Measurements from ENCODE around the gene PRDM16. TPM values are rescaled to one million over a fixed set of nuclear protein-coding genes. Genes with fewer than 3 reads are reported as not detected.

Gene PRDM16
- total and polyA plus RNA-seq, 2 of the 8 experiments (the other 6 are each of a cell fraction or from before 2014, with no cell fraction given) = 0.39 to 0.43 TPM

- Histone ChIP-seq H3K4me1 (replicated peaks in 1 of 4; ENCODE audit: control insufficient read depth in 3 of 4, insufficient read depth in 4 of 4, low read length in 3 of 4) (no peaks in the 10 kb centered on the region), H2BK15ac (ENCODE audit: low read length) (no peak overlapping the region), H3K27ac (ENCODE audit: low read depth, low read length) (no peak overlapping the region), H2BK12ac (ENCODE audit: low read depth, low read length) (no peak overlapping the region), H4K5ac (ENCODE audit: insufficient read length, low read depth, low read length) (no peak overlapping the region), H4K20me1 (replicated peaks in 1 of 2; ENCODE audit: control insufficient read depth in 1 of 2, insufficient read depth in 2 of 2, low read length in 2 of 2) (peaks cover 0 to 5% of the 10 kb centered on the region in 2 experiments), H3K23ac (ENCODE audit: insufficient read length) (no peak overlapping the region), H3K36me3 (ENCODE audit: control insufficient read depth in 2 of 4, insufficient read depth in 4 of 4, low read length in 3 of 4) (no peaks in the 10 kb centered on the region; a peak in 1 of 8 replicates), H3K23me2 (ENCODE audit: low read depth, low read length) (no peaks in the 10 kb centered on the region), H4K91ac (replicated peaks; ENCODE audit: insufficient read length, low read length) (no peak overlapping the region), H3K4me3 (ENCODE audit: extremely low read depth in 1 of 4, insufficient read depth in 2 of 4, low read depth in 3 of 4, low read length in 4 of 4) (no peak overlapping the region), H2AK5ac (ENCODE audit: low read depth, low read length) (no peak overlapping the region), H3K56ac (replicated peaks; ENCODE audit: insufficient read length, low read depth, low read length) (no peak overlapping the region), H3K4me2 (ENCODE audit: insufficient read depth in 1 of 2, low read depth in 2 of 2, low read length in 2 of 2) (no peak overlapping the region), H2BK20ac (ENCODE audit: low read length) (no peak overlapping the region), H2AFZ (ENCODE audit: low read length) (no peak overlapping the region), H3K79me2 (ENCODE audit: control insufficient read depth in 1 of 2, insufficient read depth in 2 of 2, low read length in 2 of 2) (no peaks in the 10 kb centered on the region), H3K9ac (replicated peaks in 1 of 4; ENCODE audit: extremely low read depth in 1 of 4, low read depth in 3 of 4, low read length in 3 of 4) (no peak overlapping the region), H4K8ac (ENCODE audit: extremely low read depth, insufficient read depth, low read length) (no peak overlapping the region), H3K9me3 (ENCODE audit: insufficient read depth in 2 of 2, low read depth in 1 of 2, low read length in 1 of 2) (no peaks in the 10 kb centered on the region), H3K79me1 (ENCODE audit: low read depth, low read length) (no peaks in the 10 kb centered on the region), H2BK5ac (ENCODE audit: low read depth, low read length) (no peak overlapping the region; the same call in 1 of the 2 replicates), H3K18ac (ENCODE audit: extremely low read depth, low read length) (no peak overlapping the region), H3K27me3 (replicated peaks in 1 of 4; ENCODE audit: control insufficient read depth in 3 of 4, extremely low read depth in 1 of 4, insufficient read depth in 3 of 4, low read length in 3 of 4) (no peaks in the 10 kb centered on the region), H2BK120ac (replicated peaks; ENCODE audit: low read depth, low read length) (no peak overlapping the region), H3K4ac (replicated peaks; ENCODE audit: insufficient read length, low read depth, low read length) (no peak overlapping the region), H3K14ac (ENCODE audit: insufficient read length) (no peak overlapping the region)
- no peak for TF ChIP-seq CTCF (IDR thresholded peaks at IDR 0.05; ENCODE audit: control extremely low read depth in 1 of 3, insufficient read depth in 1 of 3, low read depth in 1 of 3, low read length in 3 of 3)
- TF ChIP-seq ATF3 (IDR thresholded peaks at IDR 0.05; ENCODE audit: insufficient read depth, low read depth, low read length) = no peak
- no peak for TF ChIP-seq MAX (IDR thresholded peaks at IDR 0.05)
- TF ChIP-seq CEBPB (IDR thresholded peaks at IDR 0.05; ENCODE audit: low read depth, low read length) = no peak
- TF ChIP-seq TEAD4 (IDR thresholded peaks at IDR 0.05; ENCODE audit: low read depth, low read length) = no peak
- ChIA-PET POLR2A (ENCODE audit: partially characterized antibody) (interaction anchor here (1.2 kb wide), 1 partner anchor 16 kb away, joined by 3 read pairs; no protein-coding TSS in a partner anchor), CTCF (ENCODE audit: partially characterized antibody) (interaction anchor here (1.0 to 2.3 kb wide), 16 partner anchors 9 to 915 kb away, joined by 3 to 20 read pairs (median 4); no protein-coding TSS in a partner anchor)
- no peak for FAIRE-seq
- 95% methylated on average over 3 of the region's 12 CpGs; no CpG with 5 or more reads in 1 of the 2 experiments for WGBS, 2 experiments (ENCODE audit: extremely low coverage in 1 of 2, insufficient coverage in 1 of 2, insufficient read length in 1 of 2, insufficient replicate concordance in 2 of 2, low coverage in 1 of 2, low lambda C conversion rate in 2 of 2, missing lambda C conversion rate in 1 of 2)
- DNase-seq (ENCODE audit: low read depth in 1 of 2, low spot score in 2 of 2) = no peak
These were observed 334.0 kb downstream of the PRDM16 start for GRCh38 chr1:3403011-3403345.

All from H1 (cell line).